Naive thymus-derived CD8-positive, alpha-beta T cell (primary cell): Measurements from ENCODE around the gene DDX17. TPM values are rescaled to one million over a fixed set of nuclear protein-coding genes. Genes with fewer than 3 reads are reported as not detected.
A peak's percentile ranks its signal among the peaks of the same experiment; 100 is the strongest.

Experiments
- ATAC-seq, 2 donors: fragments of 150-1000 bp; cut with Tn5 transposase in 1 of 2; sonication (Bioruptor Pico), chemical (Tn5 transposase) in 1 of 2; 1 replicate in 1 of 2; 2 replicates in 1 of 2; pipeline ENCODE4 v1.10.0; 2021; ENCODE audit warnings: mild to moderate bottlenecking in 2 of 2, moderate library complexity in 2 of 2
- POLR2A ChIA-PET: fragments of 350-600 bp; sonication (Branson Sonifier 250); formaldehyde crosslinking; loops from one replicate; lab custom pipeline; 2021; ENCODE audit warnings: antibody characterized with exemption; lab: Charles Lee
- DNase-seq, 10 donors: peaks; one replicate each; pipeline versions ENCODE4 v3.0.0 to v3.0.0-alpha.2; 2020 to 2022
- H3K27ac Mint-ChIP-seq, 10 donors: one replicate each; pipeline ENCODE4 v1.8.0; 2020 to 2022; ENCODE audit warnings: mild to moderate bottlenecking in 10 of 10, mixed read lengths in 10 of 10, moderate library complexity in 4 of 10, inconsistent platforms in 1 of 10
- H3K27me3 Mint-ChIP-seq, 5 donors: one replicate each; pipeline ENCODE4 v1.8.0; 2021 to 2022; ENCODE audit warnings: mixed read lengths in 5 of 5
- H3K36me3 Mint-ChIP-seq, 3 donors: one replicate each; pipeline ENCODE4 v1.8.0; 2020 to 2022; ENCODE audit warnings: mixed read lengths in 3 of 3, mild to moderate bottlenecking in 2 of 3, inconsistent platforms in 1 of 3
- H3K4me1 Mint-ChIP-seq, 4 donors: one replicate each; pipeline ENCODE4 v1.8.0; 2021 to 2022; ENCODE audit warnings: mixed read lengths in 4 of 4
- H3K4me3 Mint-ChIP-seq, 10 donors: one replicate each; pipeline ENCODE4 v1.8.0; 2020 to 2022; ENCODE audit warnings: mild to moderate bottlenecking in 10 of 10, mixed read lengths in 10 of 10, moderate library complexity in 6 of 10, inconsistent platforms in 1 of 10
- H3K9me3 Mint-ChIP-seq, 9 donors: one replicate each; pipeline ENCODE4 v1.8.0; 2020 to 2022; ENCODE audit warnings: mixed read lengths in 9 of 9, mild to moderate bottlenecking in 3 of 9, inconsistent platforms in 1 of 9, moderate library complexity in 1 of 9
- polyA plus RNA-seq, 3 donors: library from polyadenylated mRNA; unstranded; fragments of 300-500 nt; fragmentation: Illumina TruSeq; gene quantifications; one replicate each; pipeline ENCODE4 v1.2.3, GENCODE V29; 2021
- total RNA-seq, 8 experiments: library from RNA in 2 of 8; stranded (reverse) in 2 of 8; gene quantifications; one replicate each; pipeline ENCODE4 v1.2.3 and lab custom pipeline; 2021 to 2026

The DDX17 gene
- total and polyA plus RNA-seq, 5 experiments from 2014 or later: 27.3 to 1,044 (median 38.7) TPM

DNA sequence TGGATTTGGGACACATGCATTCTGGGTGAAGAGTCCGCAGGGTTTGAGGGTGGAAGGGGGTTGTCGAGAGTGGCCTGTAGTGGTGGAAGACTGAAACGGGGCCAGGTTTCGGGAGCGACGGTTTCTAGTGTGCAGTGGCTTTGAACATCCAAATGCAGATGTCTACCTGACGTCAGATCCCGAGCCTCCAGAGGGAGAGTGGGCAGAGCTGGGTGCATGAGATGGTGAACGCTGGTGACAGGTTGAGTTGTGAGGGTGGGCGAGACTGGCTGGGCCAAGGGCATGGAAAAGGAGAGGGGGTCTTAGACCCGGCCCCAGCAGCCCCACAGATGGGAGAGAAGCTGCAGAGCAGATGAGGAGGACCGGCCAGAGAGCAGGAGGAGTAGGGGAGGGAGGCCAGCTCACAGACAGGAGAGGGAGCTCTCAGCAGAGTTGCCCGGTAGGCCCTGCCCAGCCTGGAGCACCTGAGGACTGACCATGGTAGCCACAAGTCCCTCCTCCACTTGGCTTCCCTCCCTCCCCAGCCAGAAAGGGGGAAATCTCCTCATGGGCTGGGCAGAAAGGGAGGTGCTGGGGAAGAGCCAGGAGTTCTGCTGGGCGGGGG is 65.3 kb downstream of the DDX17 start:
- ATAC-seq (no peak), DNase-seq (peak in 1 of 10 donors; percentile 52)
- POLR2A ChIA-PET: no interaction called here
- H3K4me1 Mint-ChIP-seq: peaks cover 0 to 4% (median 0%) of the 10 kb centered on the region in 4 donors
- peak overlapping the region in 1 of 10 donors; percentile 26 for H3K27ac Mint-ChIP-seq
- peaks cover 0 to 5% (median 0%) of the 10 kb centered on the region in 5 donors for H3K27me3 Mint-ChIP-seq
- H3K9me3 Mint-ChIP-seq: no peaks in the 10 kb centered on the region
- H3K36me3 Mint-ChIP-seq: no peaks in the 10 kb centered on the region
- peak overlapping the region in 1 of 10 donors; percentile 38 for H3K4me3 Mint-ChIP-seq

DNA sequence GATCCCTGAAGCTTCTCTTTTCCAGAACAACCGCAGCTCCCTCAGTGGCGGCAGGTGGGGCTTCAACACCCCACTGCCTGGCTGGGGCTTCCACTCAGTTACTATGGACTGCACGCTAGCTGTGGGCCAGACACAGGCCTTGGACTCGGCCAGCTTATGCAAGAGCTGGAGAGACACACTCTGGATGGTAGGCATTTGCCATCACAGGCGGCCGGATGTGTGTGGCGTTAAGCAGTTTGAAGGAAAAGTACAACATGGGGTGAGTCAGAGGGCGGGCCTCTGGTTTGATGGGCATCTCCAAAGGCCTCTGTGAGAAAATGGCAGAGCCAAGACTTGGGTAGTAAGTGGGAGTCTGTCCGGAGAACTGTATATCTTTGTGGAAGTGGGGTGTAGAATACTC is 68.7 kb downstream of the DDX17 start:
- DNase-seq (peak in 1 of 10 donors; percentile 48), ATAC-seq (no peak)
- Mint-ChIP-seq H3K27ac (no peak overlapping the region), H3K9me3 (no peaks in the 10 kb centered on the region), H3K4me1 (no peaks in the 10 kb centered on the region), H3K36me3 (no peaks in the 10 kb centered on the region), H3K27me3 (peaks cover 0 to 3% (median 0%) of the 10 kb centered on the region in 5 donors), H3K4me3 (no peak overlapping the region)
- POLR2A ChIA-PET: interaction anchor here (0.7 kb wide), 1 partner anchor 260 kb away, joined by 5 read pairs; no protein-coding TSS in a partner anchor

- peak in 1 of 10 donors; percentile 51 for DNase-seq
- peaks cover 0 to 3% (median 0%) of the 10 kb centered on the region in 5 donors for H3K27me3 Mint-ChIP-seq
- H3K4me1 Mint-ChIP-seq: no peaks in the 10 kb centered on the region
- no peak overlapping the region for H3K4me3 Mint-ChIP-seq
- H3K36me3 Mint-ChIP-seq: no peaks in the 10 kb centered on the region
- no peak overlapping the region for H3K27ac Mint-ChIP-seq
- ATAC-seq: no peak
- no peaks in the 10 kb centered on the region for H3K9me3 Mint-ChIP-seq
- POLR2A ChIA-PET: no interaction called here
These were observed 69.3 kb downstream of the DDX17 start for GRCh38 chr22:38436629-38437395.

GRCh38 chr22:38435965-38436364 is 70.1 kb downstream of the DDX17 start:
- DNase-seq (no peak), ATAC-seq (no peak)
- H3K36me3 Mint-ChIP-seq: no peaks in the 10 kb centered on the region
- no peaks in the 10 kb centered on the region for H3K9me3 Mint-ChIP-seq
- no peak overlapping the region for H3K27ac Mint-ChIP-seq
- H3K4me3 Mint-ChIP-seq: no peak overlapping the region
- H3K4me1 Mint-ChIP-seq: no peaks in the 10 kb centered on the region
- peaks cover 0 to 3% (median 0%) of the 10 kb centered on the region in 5 donors for H3K27me3 Mint-ChIP-seq
- POLR2A ChIA-PET: interaction anchor here (0.7 kb wide), 1 partner anchor 383 kb away, joined by 4 read pairs; no protein-coding TSS in a partner anchor

DNA sequence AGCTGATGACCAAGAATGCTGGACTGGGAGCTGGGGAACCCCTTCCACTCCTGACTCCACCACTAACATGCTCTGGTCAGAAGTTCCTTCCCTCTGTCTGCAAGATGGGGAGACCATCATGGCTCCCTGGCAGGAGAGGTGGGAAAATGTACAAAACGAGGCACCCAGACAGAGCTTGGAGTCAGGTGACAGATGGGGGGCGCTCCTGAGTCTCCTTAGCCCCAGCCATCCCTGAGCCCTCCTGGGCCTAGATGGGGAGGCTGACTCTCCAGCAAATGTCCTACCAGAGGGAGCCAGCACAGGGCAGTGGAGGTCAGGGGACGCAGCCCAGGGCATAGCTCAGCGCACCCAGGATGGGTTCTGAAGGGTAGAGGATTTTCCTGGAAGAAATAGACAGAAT is 71.1 kb downstream of the DDX17 start:
- POLR2A ChIA-PET: no interaction called here

GRCh38 chr22:38433871-38434270 is 72.2 kb downstream of the DDX17 start:
- Mint-ChIP-seq H3K27me3 (peaks cover 0 to 2% (median 0%) of the 10 kb centered on the region in 5 donors), H3K4me3 (no peak overlapping the region), H3K9me3 (no peaks in the 10 kb centered on the region), H3K36me3 (no peaks in the 10 kb centered on the region), H3K27ac (no peak overlapping the region), H3K4me1 (no peaks in the 10 kb centered on the region)
- POLR2A ChIA-PET: no interaction called here
- DNase-seq: no peak
- ATAC-seq: no peak

More for the DNA sequence above, 71.1 kb downstream of the DDX17 start:
- Mint-ChIP-seq H3K4me3 (no peak overlapping the region), H3K27ac (no peak overlapping the region), H3K36me3 (no peaks in the 10 kb centered on the region), H3K9me3 (no peaks in the 10 kb centered on the region), H3K4me1 (no peaks in the 10 kb centered on the region), H3K27me3 (peaks cover 0 to 2% (median 0%) of the 10 kb centered on the region in 5 donors)
- no peak for DNase-seq
- no peak for ATAC-seq

Other genes with a start within 250 kb of the DDX17 start
- gene TMEM184B, start 233.3 kb downstream of the DDX17 start, total RNA-seq: 10 to 100 TPM; 25.5 to 26.8 TPM
- gene TMEM184B, start 233.3 kb downstream of the DDX17 start, polyA plus RNA-seq: 10 to 100 TPM in 1 of 3 donors, 1 to 10 TPM in 2; 5.1 to 13.0 (median 5.4) TPM
- 100 to 1,000 TPM; 113 to 116 TPM for gene CSNK1E, start 188.9 kb downstream of the DDX17 start, total RNA-seq
- gene CSNK1E, start 188.9 kb downstream of the DDX17 start, polyA plus RNA-seq: 10 to 100 TPM in 2 of 3 donors, 1 to 10 TPM in 1; 9.1 to 16.1 (median 15.0) TPM
- gene KCNJ4, start 51.1 kb downstream of the DDX17 start, total RNA-seq: not detected
- gene KCNJ4, start 51.1 kb downstream of the DDX17 start, polyA plus RNA-seq: not detected
- not detected for gene KDELR3, start 38.2 kb downstream of the DDX17 start, total RNA-seq
- gene KDELR3, start 38.2 kb downstream of the DDX17 start, polyA plus RNA-seq: under 1 TPM in 2 of 3 donors, not detected in 1; 0.11 to 0.28 TPM
- under 1 TPM in 1 of 2 experiments, not detected in 1; 0.73 TPM for gene DMC1, start 63.9 kb upstream of the DDX17 start, total RNA-seq
- gene DMC1, start 63.9 kb upstream of the DDX17 start, polyA plus RNA-seq: not detected
- gene FAM227A, start 150.1 kb upstream of the DDX17 start, total RNA-seq: under 1 TPM; 0.29 to 0.96 TPM
- not detected for gene FAM227A, start 150.1 kb upstream of the DDX17 start, polyA plus RNA-seq
- 10 to 100 TPM; 33.2 to 36.7 TPM for gene CBY1, start 150.3 kb upstream of the DDX17 start, total RNA-seq
- gene CBY1, start 150.3 kb upstream of the DDX17 start, polyA plus RNA-seq: 10 to 100 TPM in 2 of 3 donors, 1 to 10 TPM in 1; 4.3 to 11.6 (median 11.2) TPM
- 10 to 100 TPM; 56.1 to 60.9 TPM for gene TOMM22, start 175.6 kb upstream of the DDX17 start, total RNA-seq
- 10 to 100 TPM; 67.2 to 79.3 (median 75.9) TPM for gene TOMM22, start 175.6 kb upstream of the DDX17 start, polyA plus RNA-seq
- 10 to 100 TPM; 50.5 to 52.6 TPM for gene JOSD1, start 194.6 kb upstream of the DDX17 start, total RNA-seq
- gene JOSD1, start 194.6 kb upstream of the DDX17 start, polyA plus RNA-seq: 1 to 10 TPM; 6.7 to 8.2 (median 7.8) TPM
- 10 to 100 TPM; 64.6 to 73.3 TPM for gene GTPBP1, start 199.6 kb upstream of the DDX17 start, total RNA-seq
- 10 to 100 TPM; 17.2 to 29.3 (median 22.6) TPM for gene GTPBP1, start 199.6 kb upstream of the DDX17 start, polyA plus RNA-seq
- 1,000 to 10,000 TPM; 1,061 to 1,073 TPM for gene SUN2, start 249.7 kb upstream of the DDX17 start, total RNA-seq
- 100 to 1,000 TPM; 491 to 802 (median 518) TPM for gene SUN2, start 249.7 kb upstream of the DDX17 start, polyA plus RNA-seq